Gastrocnemius medialis (tissue), 4 donors: ENCODE data around the gene CD79A. TPM values are rescaled to one million over a fixed set of nuclear protein-coding genes. Genes with fewer than 3 reads are reported as not detected.

Source experiments
- ATAC-seq, 2 donors: fragments of 150-250 bp; one replicate each; pipeline ENCODE4 v1.9.1; 2016
- DNase-seq, 2 donors: peaks; one replicate each; pipeline ENCODE4 v3.0.0-alpha.2; 2019
- H3K27ac ChIP-seq, 4 donors: fragments of 200-600 bp; sonication (generic); 1 replicate in 1 of 4; 2 replicates in 3 of 4; pipeline ENCODE4 v1.5.1; 2016 to 2018; ENCODE audit warnings: mild to moderate bottlenecking in 2 of 4, moderate library complexity in 1 of 4
- H3K27me3 ChIP-seq, 3 donors: fragments of 200-600 bp; sonication (generic) in 2 of 3; 1 replicate in 1 of 3; 2 replicates in 2 of 3; pipeline versions ENCODE4 v1.5.1 to v1.6.0; 2016 to 2019; ENCODE audit warnings: mild to moderate bottlenecking in 1 of 3, moderate library complexity in 1 of 3
- H3K36me3 ChIP-seq, 2 donors: fragments of 200-600 bp; sonication (generic) in 1 of 2; one replicate each; pipeline ENCODE4 v1.5.1; 2017 to 2018
- H3K4me1 ChIP-seq, 2 donors: fragments of 200-600 bp; sonication (generic) in 1 of 2; one replicate each; pipeline ENCODE4 v1.5.1; 2016 to 2017; ENCODE audit warnings: mild to moderate bottlenecking in 2 of 2
- H3K4me3 ChIP-seq, 4 donors: fragments of 200-600 bp; sonication (generic) in 3 of 4; 1 replicate in 1 of 4; 2 replicates in 3 of 4; pipeline ENCODE4 v1.5.1; 2016 to 2019; ENCODE audit warnings: mild to moderate bottlenecking in 2 of 4
- H3K9me3 ChIP-seq, 3 donors: fragments of 200-600 bp; sonication (generic) in 2 of 3; 1 replicate in 1 of 3; 2 replicates in 2 of 3; pipeline ENCODE4 v1.5.1; 2016 to 2019
- POLR2A ChIP-seq, 2 donors: fragments of 450-650 bp; IDR thresholded peaks; one replicate each; pipeline ENCODE4 v1.6.1; 2017; ENCODE audit warnings: antibody characterized with exemption in 2 of 2, mild to moderate bottlenecking in 2 of 2, moderate library complexity in 2 of 2
- in situ Hi-C, 4 donors: fragments of 200-750 bp; cut with MboI; loops; one replicate each; pipeline versions ENCODE4 v1.15.0 to v1.8.0; 2017; ENCODE audit warnings: low sequenced_read_pairs in 4 of 4
- intact Hi-C: fragments of 100-400 bp; cut with DNase I; formaldehyde crosslinking; loops from one replicate; pipeline ENCODE4 v1.15.1; 2023; ENCODE audit warnings: low total_unique reads
- total RNA-seq, 4 donors: library from RNA; depleted of rRNA; stranded (reverse); fragments of >200 nt; gene quantifications; one replicate each; pipeline versions ENCODE4 v1.1.0 to v1.2.3, GENCODE V29; 2016
- TF ChIP-seq, protein P1 (sequence below), 5 experiments: fragments of 450-650 bp in 3 of 5; fragments of 200-600 bp in 2 of 5; sonication (generic) in 2 of 5; IDR thresholded peaks in 4 of 5; conservative IDR thresholded peaks in 1 of 5; 1 replicate in 4 of 5; 2 replicates in 1 of 5; pipeline ENCODE4 v1.5.1; 2016 to 2019; ENCODE audit warnings: antibody characterized with exemption in 5 of 5, mild to moderate bottlenecking in 3 of 5, moderate library complexity in 3 of 5

Gene CD79A
- total RNA-seq, 4 donors from 2014 or later = 0.20 TPM; not detected in 3

- no peaks in the 10 kb centered on the region for H3K9me3 ChIP-seq
- no peak for DNase-seq
- H3K4me3 ChIP-seq = no peak overlapping the region
- intact Hi-C loops (no loop called here), in situ Hi-C loops (no loop called here)
- peaks cover 65 to 88% (median 84%) of the 10 kb centered on the region in 3 donors for H3K27me3 ChIP-seq
- no peak overlapping the region for H3K27ac ChIP-seq
- H3K4me1 ChIP-seq = no peaks in the 10 kb centered on the region
- TF ChIP-seq, protein P1, sequence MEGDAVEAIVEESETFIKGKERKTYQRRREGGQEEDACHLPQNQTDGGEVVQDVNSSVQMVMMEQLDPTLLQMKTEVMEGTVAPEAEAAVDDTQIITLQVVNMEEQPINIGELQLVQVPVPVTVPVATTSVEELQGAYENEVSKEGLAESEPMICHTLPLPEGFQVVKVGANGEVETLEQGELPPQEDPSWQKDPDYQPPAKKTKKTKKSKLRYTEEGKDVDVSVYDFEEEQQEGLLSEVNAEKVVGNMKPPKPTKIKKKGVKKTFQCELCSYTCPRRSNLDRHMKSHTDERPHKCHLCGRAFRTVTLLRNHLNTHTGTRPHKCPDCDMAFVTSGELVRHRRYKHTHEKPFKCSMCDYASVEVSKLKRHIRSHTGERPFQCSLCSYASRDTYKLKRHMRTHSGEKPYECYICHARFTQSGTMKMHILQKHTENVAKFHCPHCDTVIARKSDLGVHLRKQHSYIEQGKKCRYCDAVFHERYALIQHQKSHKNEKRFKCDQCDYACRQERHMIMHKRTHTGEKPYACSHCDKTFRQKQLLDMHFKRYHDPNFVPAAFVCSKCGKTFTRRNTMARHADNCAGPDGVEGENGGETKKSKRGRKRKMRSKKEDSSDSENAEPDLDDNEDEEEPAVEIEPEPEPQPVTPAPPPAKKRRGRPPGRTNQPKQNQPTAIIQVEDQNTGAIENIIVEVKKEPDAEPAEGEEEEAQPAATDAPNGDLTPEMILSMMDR (IDR thresholded peaks at IDR 0.05 in 4 of 5, conservative IDR thresholded peaks at IDR 0.05 in 1 of 5) = no peak
- TF ChIP-seq POLR2A (IDR thresholded peaks at IDR 0.05) = no peak
- H3K36me3 ChIP-seq = no peaks in the 10 kb centered on the region
- no peak for ATAC-seq
Observed at GRCh38 chr19:41915021-41915775, 38.1 kb downstream of the CD79A start.

DNA sequence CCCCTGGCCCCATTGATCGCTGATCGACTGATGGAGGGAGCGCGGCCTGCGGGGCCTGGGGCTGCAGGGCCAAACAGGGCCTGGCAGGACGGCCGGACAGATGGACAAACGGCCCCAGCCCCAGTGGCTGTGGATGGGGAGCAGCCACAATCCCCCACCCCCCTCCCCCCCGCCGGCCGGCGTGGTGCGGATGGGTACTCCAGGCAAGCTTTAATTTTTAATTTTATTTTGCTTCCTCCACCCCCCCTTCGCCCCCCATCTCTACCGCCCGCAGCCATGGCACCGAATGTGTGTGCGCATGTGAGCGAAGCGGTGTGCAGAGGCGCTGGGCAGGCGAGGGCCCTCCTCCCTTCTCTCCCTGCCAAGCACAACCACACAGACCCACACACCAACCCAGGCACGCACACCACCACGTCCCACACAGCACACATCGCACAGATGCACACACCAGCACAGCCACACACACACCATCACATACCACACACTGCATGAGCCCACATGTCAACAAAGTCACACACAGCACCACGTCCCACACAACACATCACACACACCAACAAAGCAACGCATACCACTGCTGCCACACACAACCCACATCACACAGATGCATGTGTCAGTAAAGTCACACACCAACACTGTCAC lies 38.8 kb downstream of the CD79A start:
- H3K9me3 ChIP-seq = no peaks in the 10 kb centered on the region
- intact Hi-C loops (no loop called here), in situ Hi-C loops (no loop called here)
- peaks cover 69 to 90% (median 89%) of the 10 kb centered on the region in 3 donors for H3K27me3 ChIP-seq
- ATAC-seq (no peak), DNase-seq (no peak)
- H3K4me3 ChIP-seq = no peak overlapping the region
- no peaks in the 10 kb centered on the region for H3K36me3 ChIP-seq
- no peaks in the 10 kb centered on the region for H3K4me1 ChIP-seq
- TF ChIP-seq, protein P1 (IDR thresholded peaks at IDR 0.05 in 4 of 5, conservative IDR thresholded peaks at IDR 0.05 in 1 of 5) = no peak
- TF ChIP-seq POLR2A (IDR thresholded peaks at IDR 0.05) = no peak
- no peak overlapping the region for H3K27ac ChIP-seq

- H3K9me3 ChIP-seq = no peaks in the 10 kb centered on the region
- in situ Hi-C loops (no loop called here), intact Hi-C loops (no loop called here)
- no peaks in the 10 kb centered on the region for H3K4me1 ChIP-seq
- H3K4me3 ChIP-seq = no peak overlapping the region
- H3K27ac ChIP-seq = no peak overlapping the region
- no peak for TF ChIP-seq POLR2A (IDR thresholded peaks at IDR 0.05)
- TF ChIP-seq, protein P1 (IDR thresholded peaks at IDR 0.05 in 4 of 5, conservative IDR thresholded peaks at IDR 0.05 in 1 of 5) = no peak
- no peaks in the 10 kb centered on the region for H3K36me3 ChIP-seq
- ATAC-seq (no peak), DNase-seq (no peak)
- H3K27me3 ChIP-seq = peaks cover 71 to 91% (median 89%) of the 10 kb centered on the region in 3 donors
Observed at GRCh38 chr19:41917676-41918075, 40.6 kb downstream of the CD79A start.

- ATAC-seq (no peak), DNase-seq (no peak)
- Histone ChIP-seq H3K27ac (no peak overlapping the region), H3K4me3 (no peak overlapping the region), H3K36me3 (no peaks in the 10 kb centered on the region), H3K4me1 (no peaks in the 10 kb centered on the region), H3K9me3 (no peaks in the 10 kb centered on the region), H3K27me3 (peaks cover 75 to 91% (median 89%) of the 10 kb centered on the region in 3 donors)
- TF ChIP-seq POLR2A (IDR thresholded peaks at IDR 0.05) = no peak
- TF ChIP-seq, protein P1 (IDR thresholded peaks at IDR 0.05 in 4 of 5, conservative IDR thresholded peaks at IDR 0.05 in 1 of 5) = no peak
- intact Hi-C loops = no loop called here
- in situ Hi-C loops = no loop called here
Observed at GRCh38 chr19:41918095-41918494, 41.0 kb downstream of the CD79A start.
